HCT116 (cell line): Measurements from ENCODE around the gene HDAC11. TPM values are rescaled to one million over a fixed set of nuclear protein-coding genes. Genes with fewer than 3 reads are reported as not detected.

Source experiments
- ATAC-seq: fragments of 200-7000 bp; cut with Tn5 transposase; 2 replicates; pipeline ENCODE4 v1.9.1; 2020; ENCODE audit warnings: mild to moderate bottlenecking, moderate library complexity
- BruUV-seq: library from RNA; stranded (reverse); fragments of 400-500 nt; replicated peaks from 2 replicates; lab custom pipeline; 2021; lab: Mats Ljungman, UMichigan
- CTCF ChIA-PET: fragments of 300-600 bp; sonication (Branson Sonifier 250); formaldehyde crosslinking; loops from one replicate; lab custom pipeline; 2021; ENCODE audit warnings: antibody characterized with exemption; lab: Charles Lee
- POLR2A ChIA-PET: fragments of 300-600, 350-600 bp; sonication (Branson Sonifier 250); formaldehyde crosslinking; loops from one replicate; lab custom pipeline; 2021; ENCODE audit warnings: antibody characterized with exemption; lab: Charles Lee
- RAD21 ChIA-PET, 2 experiments: fragments of 300-600 bp; sonication (Branson Sonifier 250); formaldehyde crosslinking; loops; one replicate each; lab custom pipeline; 2023; ENCODE audit warnings: low total read pairs in 2 of 2; ENCODE audit not compliant: uncharacterized antibody in 2 of 2, unreplicated experiment in 2 of 2, low non-redundant PET in 1 of 2; lab: Charles Lee
- DNase-seq: peaks from one replicate; pipeline ENCODE4 v3.0.0-alpha.2; 2010; ENCODE audit warnings: low read depth, low spot score
- H2AFZ ChIP-seq: fragments of 200-600 bp; shearing (Covaris generic), sonication (generic); 2 replicates; pipeline ENCODE4 v1.6.1; 2017; ENCODE audit warnings: low read depth, mixed run types, mixed read lengths, antibody characterized with exemption, low read length; ENCODE audit not compliant: poor library complexity, severe bottlenecking
- H3K27ac ChIP-seq: 2 replicates; pipeline ENCODE4 v1.5.1; 2012; ENCODE audit warnings: low read depth, low read length
- H3K27me3 ChIP-seq: fragments of 200-600 bp; sonication (generic); 2 replicates; pipeline ENCODE4 v1.6.1; 2016; ENCODE audit warnings: mixed run types, low read length, mixed read lengths; ENCODE audit not compliant: insufficient read depth
- H3K36me3 ChIP-seq, 2 experiments: fragments of 200-500 bp in 1 of 2; fragments of 200-600 bp in 1 of 2; sonication (Bioruptor generic) in 1 of 2; sonication (generic) in 1 of 2; 2 replicates each; pipeline versions ENCODE4 v1.5.1 to v1.6.1; 2014 to 2016; ENCODE audit warnings: low read length in 2 of 2, inconsistent platforms in 1 of 2, mixed read lengths in 1 of 2, mixed run types in 1 of 2; ENCODE audit not compliant: insufficient read depth in 2 of 2, control insufficient read depth in 1 of 2
- H3K4me1 ChIP-seq, 2 experiments: fragments of 200-600 bp in 1 of 2; sonication (generic) in 1 of 2; 2 replicates each; pipeline versions ENCODE4 v1.5.1 to v1.6.1; 2012 to 2017; ENCODE audit warnings: low read length in 2 of 2, inconsistent platforms in 1 of 2, mild to moderate bottlenecking in 1 of 2, mixed read lengths in 1 of 2, mixed run types in 1 of 2, moderate library complexity in 1 of 2; ENCODE audit not compliant: insufficient read depth in 2 of 2, control insufficient read depth in 1 of 2
- H3K4me2 ChIP-seq: fragments of 200-600 bp; sonication (generic); 2 replicates; pipeline ENCODE4 v1.6.1; 2017; ENCODE audit warnings: mixed run types, low read length, mixed read lengths
- H3K4me3 ChIP-seq, 2 experiments: fragments of 200-600 bp in 1 of 2; sonication (generic) in 1 of 2; replicated peaks in 1 of 2; 2 replicates each; pipeline ENCODE4 v1.5.1; 2011 to 2016; ENCODE audit warnings: low read length in 2 of 2, control low read depth in 1 of 2, low read depth in 1 of 2, mild to moderate bottlenecking in 1 of 2, mixed read lengths in 1 of 2, mixed run types in 1 of 2
- H3K79me2 ChIP-seq: fragments of 200-600 bp; sonication (generic); 2 replicates; pipeline ENCODE4 v1.6.1; 2017; ENCODE audit warnings: mild to moderate bottlenecking, mixed run types, low read length, moderate library complexity, mixed read lengths; ENCODE audit not compliant: insufficient read depth
- H3K9ac ChIP-seq: fragments of 200-600 bp; sonication (generic); 2 replicates; pipeline ENCODE4 v1.6.1; 2016; ENCODE audit warnings: low read length, mixed read lengths
- H3K9me2 ChIP-seq: fragments of 200-600 bp; sonication (generic), shearing (Covaris generic); 2 replicates; pipeline ENCODE4 v1.6.1; 2017; ENCODE audit warnings: mixed run types, mild to moderate bottlenecking, moderate library complexity; ENCODE audit not compliant: insufficient read depth
- H3K9me3 ChIP-seq, 2 experiments: fragments of 200-500 bp in 1 of 2; fragments of 200-600 bp in 1 of 2; sonication (Bioruptor generic) in 1 of 2; sonication (generic) in 1 of 2; 2 replicates each; pipeline ENCODE4 v1.6.1; 2014 to 2017; ENCODE audit warnings: low read length in 2 of 2, mixed read lengths in 2 of 2, inconsistent platforms in 1 of 2, low read depth in 1 of 2, mild to moderate bottlenecking in 1 of 2, mixed run types in 1 of 2, moderate library complexity in 1 of 2; ENCODE audit not compliant: control insufficient read depth in 1 of 2, insufficient read depth in 1 of 2
- H4K20me1 ChIP-seq: fragments of 200-600 bp; sonication (generic), shearing (Covaris generic); 2 replicates; pipeline ENCODE4 v1.6.1; 2017; ENCODE audit warnings: mixed run types, mild to moderate bottlenecking, moderate library complexity; ENCODE audit not compliant: insufficient read depth
- CEBPB ChIP-seq: IDR thresholded peaks from 2 replicates; pipeline ENCODE4 v1.6.1; 2012; ENCODE audit warnings: low read depth
- EGR1 ChIP-seq: IDR thresholded peaks from 2 replicates; pipeline ENCODE4 v1.6.1; 2012; ENCODE audit warnings: low read depth
- ELF1 ChIP-seq: IDR thresholded peaks from 2 replicates; pipeline ENCODE4 v1.6.1; 2012; ENCODE audit warnings: low read depth, borderline replicate concordance
- EZH2 ChIP-seq: fragments of 200-600 bp; sonication (generic); IDR thresholded peaks from 2 replicates; pipeline ENCODE4 v1.6.1; 2017; ENCODE audit warnings: antibody characterized with exemption, mixed run types
- EZH2phosphoT487 ChIP-seq: fragments of 200-600 bp; IDR thresholded peaks from 2 replicates; pipeline ENCODE4 v1.6.1; 2018; ENCODE audit warnings: antibody characterized with exemption, borderline replicate concordance
- FOSL1 ChIP-seq: IDR thresholded peaks from 2 replicates; pipeline ENCODE4 v1.6.1; 2012; ENCODE audit warnings: low read depth
- POLR2A ChIP-seq: IDR thresholded peaks from 2 replicates; pipeline ENCODE4 v1.7.0; 2011; ENCODE audit warnings: borderline replicate concordance; ENCODE audit not compliant: insufficient read depth, insufficient read length; ENCODE audit errors: extremely low read depth
- POLR2AphosphoS5 ChIP-seq: IDR thresholded peaks from 2 replicates; pipeline ENCODE4 v1.6.1; 2011; ENCODE audit warnings: mild to moderate bottlenecking, low read depth, low read length, moderate library complexity
- RAD21 ChIP-seq: IDR thresholded peaks from 2 replicates; pipeline ENCODE4 v1.6.1; 2012; ENCODE audit warnings: low read depth, mild to moderate bottlenecking
- SIN3A ChIP-seq: IDR thresholded peaks from 2 replicates; pipeline ENCODE4 v1.6.1; 2012; ENCODE audit warnings: low read depth
- SP1 ChIP-seq: IDR thresholded peaks from 2 replicates; pipeline ENCODE4 v1.6.1; 2012; ENCODE audit warnings: low read depth
- SRF ChIP-seq: IDR thresholded peaks from 2 replicates; pipeline ENCODE4 v1.6.1; 2012; ENCODE audit warnings: low read depth
- TCF7L2 ChIP-seq: IDR thresholded peaks from 2 replicates; pipeline ENCODE4 v1.7.0; 2011; ENCODE audit warnings: borderline replicate concordance, inconsistent platforms; ENCODE audit not compliant: insufficient read depth, insufficient read length; ENCODE audit errors: extremely low read depth
- YY1 ChIP-seq: IDR thresholded peaks from 2 replicates; pipeline ENCODE4 v1.6.1; 2011; ENCODE audit warnings: low read length, low read depth, moderate library complexity, mild to moderate bottlenecking; ENCODE audit not compliant: insufficient replicate concordance; ENCODE audit errors: extremely low read depth
- ZFX ChIP-seq: fragments of 450-650 bp; IDR thresholded peaks from 2 replicates; pipeline ENCODE4 v1.6.1; 2017
- ZNF274 ChIP-seq: fragments of 200-500 bp; sonication (Bioruptor generic); IDR thresholded peaks from 2 replicates; pipeline ENCODE4 v1.6.1; 2014; ENCODE audit warnings: mild to moderate bottlenecking, low read depth, low read length, inconsistent platforms
- intact Hi-C: fragments of 100-400 bp; cut with micrococcal nuclease; formaldehyde crosslinking; loops from 2 replicates; pipeline ENCODE4 v1.10.0; 2022
- total RNA-seq: library from RNA; stranded (reverse); gene quantifications from one replicate; pipeline ENCODE4 v1.2.1, GENCODE V29; 2021; ENCODE audit not compliant: unreplicated experiment
- TF ChIP-seq, protein P1 (sequence below): IDR thresholded peaks from 2 replicates; pipeline ENCODE4 v1.6.1; 2012
- TF ChIP-seq, protein P2 (sequence below), 3 experiments: fragments of 200-600 bp in 1 of 3; sonication (generic) in 1 of 3; IDR thresholded peaks in 2 of 3; conservative IDR thresholded peaks in 1 of 3; 2 replicates each; pipeline ENCODE4 v1.5.1; 2012 to 2017; ENCODE audit warnings: low read depth in 2 of 3, low read length in 2 of 3, antibody characterized with exemption in 1 of 3, borderline replicate concordance in 1 of 3, control low read depth in 1 of 3, mild to moderate bottlenecking in 1 of 3, mixed read lengths in 1 of 3, mixed run types in 1 of 3, moderate library complexity in 1 of 3; ENCODE audit not compliant: insufficient read depth in 1 of 3

The HDAC11 gene
- total RNA-seq, 1 experiment from 2014 or later, result 16.1 TPM

DNA sequence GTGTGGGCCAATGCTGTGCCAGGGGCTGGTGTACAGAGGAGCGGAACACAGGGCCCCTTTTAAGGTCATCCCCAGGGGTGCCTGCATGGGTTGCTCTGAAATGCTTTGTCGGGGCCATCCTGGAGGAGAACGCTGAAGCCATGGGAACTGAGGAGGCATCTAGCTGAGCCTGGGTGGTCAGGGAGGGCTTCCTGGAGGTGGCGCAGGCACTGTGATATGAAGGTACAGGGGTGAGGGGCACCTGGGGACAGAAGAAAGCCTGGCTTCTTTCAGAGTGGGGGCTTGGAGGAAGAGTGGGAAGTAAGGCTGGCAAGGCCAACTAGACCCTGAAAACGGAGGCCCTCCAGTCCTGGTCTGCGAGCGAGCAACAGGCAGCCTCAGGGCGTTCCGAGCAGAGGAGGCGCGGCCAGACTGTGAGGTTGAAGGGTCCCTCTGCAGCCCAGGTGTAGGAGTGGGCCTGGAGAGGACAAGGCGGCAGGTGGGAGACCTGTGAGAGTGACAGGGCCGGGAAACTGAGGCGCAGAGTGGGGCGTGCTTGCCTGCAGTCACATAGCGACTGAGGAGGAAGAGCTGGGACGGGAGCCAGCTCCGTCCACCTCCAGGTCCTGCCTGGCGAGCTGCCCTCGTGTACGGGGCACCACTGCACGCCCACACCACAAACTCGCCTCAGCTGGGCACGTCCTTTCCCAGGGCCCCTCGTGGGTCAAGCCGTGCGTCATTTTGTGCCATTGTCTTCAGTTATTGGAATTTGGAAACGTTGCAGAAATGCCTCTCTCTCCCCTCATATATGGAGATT, 72.9 kb downstream of the HDAC11 start:
- Histone ChIP-seq H3K4me1 (no peaks in the 10 kb centered on the region), H3K36me3 (no peaks in the 10 kb centered on the region), H3K27me3 (no peaks in the 10 kb centered on the region), H3K4me3 (no peak overlapping the region), H3K9me2 (no peaks in the 10 kb centered on the region), H3K27ac (no peak overlapping the region), H3K4me2 (no peak overlapping the region), H4K20me1 (no peaks in the 10 kb centered on the region), H3K9ac (no peak overlapping the region), H2AFZ (no peak overlapping the region), H3K9me3 (no peaks in the 10 kb centered on the region), H3K79me2 (no peaks in the 10 kb centered on the region)
- POLR2A ChIA-PET, result no interaction called here
- no TSS peak for BruUV-seq
- intact Hi-C loops, result no loop called here
- CTCF ChIA-PET, result no interaction called here
- DNase-seq, result no peak
- ATAC-seq, result no peak
- RAD21 ChIA-PET, result no interaction called here
- no peak for TF ChIP-seq ZFX
- no peak for TF ChIP-seq ZNF274
- no peak for TF ChIP-seq EGR1
- no peak for TF ChIP-seq RAD21
- no peak for TF ChIP-seq CEBPB
- TF ChIP-seq, protein P1, sequence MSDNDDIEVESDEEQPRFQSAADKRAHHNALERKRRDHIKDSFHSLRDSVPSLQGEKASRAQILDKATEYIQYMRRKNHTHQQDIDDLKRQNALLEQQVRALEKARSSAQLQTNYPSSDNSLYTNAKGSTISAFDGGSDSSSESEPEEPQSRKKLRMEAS, result no peak
- no peak for TF ChIP-seq POLR2A
- TF ChIP-seq TCF7L2, result no peak
- no peak for TF ChIP-seq EZH2phosphoT487
- TF ChIP-seq ELF1, result no peak
- TF ChIP-seq SP1, result no peak
- TF ChIP-seq EZH2, result no peak
- TF ChIP-seq FOSL1, result no peak
- no peak for TF ChIP-seq SRF
- TF ChIP-seq YY1, result no peak
- no peak for TF ChIP-seq SIN3A
- TF ChIP-seq, protein P2, sequence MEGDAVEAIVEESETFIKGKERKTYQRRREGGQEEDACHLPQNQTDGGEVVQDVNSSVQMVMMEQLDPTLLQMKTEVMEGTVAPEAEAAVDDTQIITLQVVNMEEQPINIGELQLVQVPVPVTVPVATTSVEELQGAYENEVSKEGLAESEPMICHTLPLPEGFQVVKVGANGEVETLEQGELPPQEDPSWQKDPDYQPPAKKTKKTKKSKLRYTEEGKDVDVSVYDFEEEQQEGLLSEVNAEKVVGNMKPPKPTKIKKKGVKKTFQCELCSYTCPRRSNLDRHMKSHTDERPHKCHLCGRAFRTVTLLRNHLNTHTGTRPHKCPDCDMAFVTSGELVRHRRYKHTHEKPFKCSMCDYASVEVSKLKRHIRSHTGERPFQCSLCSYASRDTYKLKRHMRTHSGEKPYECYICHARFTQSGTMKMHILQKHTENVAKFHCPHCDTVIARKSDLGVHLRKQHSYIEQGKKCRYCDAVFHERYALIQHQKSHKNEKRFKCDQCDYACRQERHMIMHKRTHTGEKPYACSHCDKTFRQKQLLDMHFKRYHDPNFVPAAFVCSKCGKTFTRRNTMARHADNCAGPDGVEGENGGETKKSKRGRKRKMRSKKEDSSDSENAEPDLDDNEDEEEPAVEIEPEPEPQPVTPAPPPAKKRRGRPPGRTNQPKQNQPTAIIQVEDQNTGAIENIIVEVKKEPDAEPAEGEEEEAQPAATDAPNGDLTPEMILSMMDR (IDR thresholded peaks at IDR 0.05 in 2 of 3, conservative IDR thresholded peaks at IDR 0.05 in 1 of 3; ENCODE audit: borderline replicate concordance in 1 of 3, insufficient read depth in 1 of 3, low read depth in 2 of 3, low read length in 2 of 3), result no peak
- TF ChIP-seq POLR2AphosphoS5, result no peak
